ENCODE data around the gene GFPT1.

GFPT1 gene

GRCh38 chr2:69309351-69310110, 77.5 kb downstream of the GFPT1 start:
- FAIRE-seq: no peak
- no peak for TF ChIP-seq CTCF (IDR thresholded peaks at IDR 0.05; ENCODE audit: insufficient read depth, missing control alignments)
- DNase-seq (ENCODE audit: insufficient read length, low spot score): no peak

- no peak for FAIRE-seq
- DNase-seq (ENCODE audit: insufficient read length, low spot score): no peak
- no peak for TF ChIP-seq CTCF (IDR thresholded peaks at IDR 0.05; ENCODE audit: insufficient read depth, missing control alignments)
Observed at GRCh38 chr2:69308338-69308737, 78.7 kb downstream of the GFPT1 start.

- no peak for DNase-seq (ENCODE audit: insufficient read length, low spot score)
- no peak for TF ChIP-seq CTCF (IDR thresholded peaks at IDR 0.05; ENCODE audit: insufficient read depth, missing control alignments)
- FAIRE-seq: no peak
Observed at GRCh38 chr2:69307579-69308064, 79.4 kb downstream of the GFPT1 start.

GRCh38 chr2:69306822-69307578, 80.0 kb downstream of the GFPT1 start:
- FAIRE-seq (no peak), DNase-seq (ENCODE audit: insufficient read length, low spot score) (peak; percentile 85)
- peak; percentile 92 for TF ChIP-seq CTCF (IDR thresholded peaks at IDR 0.05; ENCODE audit: insufficient read depth, missing control alignments)

GRCh38 chr2:69306393-69306821, 80.6 kb downstream of the GFPT1 start:
- DNase-seq (ENCODE audit: insufficient read length, low spot score) (no peak), FAIRE-seq (no peak)
- no peak for TF ChIP-seq CTCF (IDR thresholded peaks at IDR 0.05; ENCODE audit: insufficient read depth, missing control alignments)

GRCh38 chr2:69305712-69306392, 81.2 kb downstream of the GFPT1 start:
- DNase-seq (ENCODE audit: insufficient read length, low spot score): no peak
- FAIRE-seq: no peak
- no peak for TF ChIP-seq CTCF (IDR thresholded peaks at IDR 0.05; ENCODE audit: insufficient read depth, missing control alignments)
